CD8-positive, alpha-beta memory T cell (primary cell): ENCODE results near the gene STAM. TPM values are rescaled to one million over a fixed set of nuclear protein-coding genes. Genes with fewer than 3 reads are reported as not detected.

Experiments used
- CTCF ChIA-PET: fragments of 350-600 bp; sonication (Branson Sonifier 250); formaldehyde crosslinking; loops from one replicate; lab custom pipeline; 2021; ENCODE audit warnings: antibody characterized with exemption; lab: Charles Lee
- POLR2A ChIA-PET: fragments of 350-600 bp; sonication (Branson Sonifier 250); formaldehyde crosslinking; loops from one replicate; lab custom pipeline; 2021; ENCODE audit warnings: antibody characterized with exemption; lab: Charles Lee
- DNase-seq, 5 donors: peaks; one replicate each; pipeline versions ENCODE4 v3.0.0 to v3.0.0-alpha.2; 2020 to 2022; ENCODE audit warnings: mixed read lengths in 1 of 5
- H3K27ac ChIP-seq: one replicate; pipeline ENCODE4 v1.7.0; 2013; ENCODE audit warnings: low read depth, mild to moderate bottlenecking, low read length, moderate library complexity
- H3K27me3 ChIP-seq: 2 replicates; pipeline ENCODE4 v1.7.0; 2013; ENCODE audit warnings: low read length, mild to moderate bottlenecking; ENCODE audit not compliant: insufficient read depth, poor library complexity, severe bottlenecking
- H3K36me3 ChIP-seq: 2 replicates; pipeline ENCODE4 v1.7.0; 2013; ENCODE audit warnings: mild to moderate bottlenecking, low read length, moderate library complexity; ENCODE audit not compliant: insufficient read depth
- H3K4me1 ChIP-seq: 2 replicates; pipeline ENCODE4 v1.7.0; 2013; ENCODE audit warnings: mild to moderate bottlenecking, low read length, moderate library complexity; ENCODE audit not compliant: insufficient read depth
- H3K4me3 ChIP-seq: 2 replicates; pipeline ENCODE4 v1.7.0; 2013; ENCODE audit warnings: mild to moderate bottlenecking, low read length
- H3K9me3 ChIP-seq: 2 replicates; pipeline ENCODE4 v1.7.0; 2013; ENCODE audit warnings: mild to moderate bottlenecking, low read length
- H3K27ac Mint-ChIP-seq, 8 donors: one replicate each; pipeline ENCODE4 v1.8.0; 2020 to 2021; ENCODE audit warnings: mixed read lengths in 8 of 8, mild to moderate bottlenecking in 6 of 8, inconsistent platforms in 3 of 8, moderate library complexity in 3 of 8
- H3K27me3 Mint-ChIP-seq, 2 donors: one replicate each; pipeline ENCODE4 v1.8.0; 2020 to 2021; ENCODE audit warnings: mixed read lengths in 2 of 2, mild to moderate bottlenecking in 1 of 2, moderate library complexity in 1 of 2
- H3K36me3 Mint-ChIP-seq, 3 donors: one replicate each; pipeline ENCODE4 v1.8.0; 2020 to 2021; ENCODE audit warnings: mixed read lengths in 3 of 3, inconsistent platforms in 1 of 3, mild to moderate bottlenecking in 1 of 3
- H3K4me1 Mint-ChIP-seq, 3 donors: one replicate each; pipeline ENCODE4 v1.8.0; 2020 to 2021; ENCODE audit warnings: mixed read lengths in 3 of 3, inconsistent platforms in 1 of 3, mild to moderate bottlenecking in 1 of 3
- H3K4me3 Mint-ChIP-seq, 7 donors: one replicate each; pipeline ENCODE4 v1.8.0; 2020 to 2021; ENCODE audit warnings: mixed read lengths in 7 of 7, mild to moderate bottlenecking in 6 of 7, moderate library complexity in 4 of 7, inconsistent platforms in 2 of 7
- H3K9me3 Mint-ChIP-seq, 5 donors: one replicate each; pipeline ENCODE4 v1.8.0; 2020 to 2022; ENCODE audit warnings: mixed read lengths in 5 of 5, mild to moderate bottlenecking in 3 of 5, moderate library complexity in 2 of 5, inconsistent platforms in 1 of 5
- polyA plus RNA-seq: library from polyadenylated mRNA; unstranded; fragments of 300-500 nt; fragmentation: Illumina TruSeq; gene quantifications from one replicate; pipeline ENCODE4 v1.2.3, GENCODE V29; 2021
- total RNA-seq, 2 experiments: library from RNA; stranded (reverse); gene quantifications; one replicate each; pipeline ENCODE4 v1.2.3, GENCODE V29; 2021

STAM gene
- total and polyA plus RNA-seq, 3 experiments from 2014 or later = 7.8 to 22.3 (median 18.5) TPM

GRCh38 chr10:17655567-17656146 is 11.7 kb downstream of the STAM start:
- H3K36me3 ChIP-seq = no peaks in the 10 kb centered on the region
- H3K27me3 ChIP-seq = no peaks in the 10 kb centered on the region
- Mint-ChIP-seq H3K27ac (peak overlapping the region in 3 of 8 donors; percentile 37 to 89 (median 67)), H3K27me3 (peaks cover 0 to 1% of the 10 kb centered on the region in 2 donors), H3K4me1 (peaks cover 58 to 85% (median 78%) of the 10 kb centered on the region in 3 donors), H3K36me3 (peaks cover 23 to 32% (median 27%) of the 10 kb centered on the region in 3 donors), H3K9me3 (peaks cover 2 to 11% (median 7%) of the 10 kb centered on the region in 5 donors), H3K4me3 (peak overlapping the region in 2 of 7 donors; percentile 5 to 12)
- ChIA-PET POLR2A (interaction anchor here (1.2 kb wide), 1 partner anchor 12 kb away, joined by 3 read pairs; the partner anchor contains the start of gene STAM), CTCF (no interaction called here)
- H3K4me1 ChIP-seq = peaks cover 9% of the 10 kb centered on the region
- H3K9me3 ChIP-seq = no peaks in the 10 kb centered on the region
- no peak for DNase-seq
- no peak overlapping the region for H3K4me3 ChIP-seq
- no peak overlapping the region for H3K27ac ChIP-seq

DNA sequence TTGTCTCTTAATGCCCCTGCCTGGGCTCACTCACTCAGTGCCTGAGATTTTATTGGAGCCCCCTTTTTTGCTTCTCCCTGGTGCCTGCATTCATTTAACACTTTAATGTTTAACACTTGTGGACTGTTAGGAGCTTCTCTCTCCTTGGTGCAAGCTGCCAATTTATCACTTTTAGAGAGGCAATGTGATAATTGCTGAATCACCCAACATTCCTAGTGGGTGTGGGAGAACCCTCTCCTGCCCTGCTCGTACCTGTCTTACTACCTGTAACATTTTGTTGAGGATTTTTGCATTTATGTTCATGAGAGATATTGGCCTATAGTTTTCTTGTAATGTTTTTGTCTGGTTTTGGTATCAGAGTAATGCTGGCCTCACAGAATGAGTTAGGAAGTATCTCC is 13.2 kb downstream of the STAM start:
- Mint-ChIP-seq H3K4me1 (peaks cover 52 to 83% (median 73%) of the 10 kb centered on the region in 3 donors), H3K27me3 (peaks cover 0 to 1% of the 10 kb centered on the region in 2 donors), H3K36me3 (peaks cover 20 to 35% (median 26%) of the 10 kb centered on the region in 3 donors), H3K4me3 (peak overlapping the region in 2 of 7 donors; percentile 25 to 35), H3K27ac (peak overlapping the region in 2 of 8 donors; percentile 3 to 8), H3K9me3 (peaks cover 2 to 11% (median 7%) of the 10 kb centered on the region in 5 donors)
- CTCF ChIA-PET = no interaction called here
- DNase-seq = no peak
- H3K9me3 ChIP-seq = no peaks in the 10 kb centered on the region
- H3K27me3 ChIP-seq = no peaks in the 10 kb centered on the region
- peak overlapping the region; percentile 32 for H3K27ac ChIP-seq
- peaks cover 9% of the 10 kb centered on the region for H3K4me1 ChIP-seq
- no peaks in the 10 kb centered on the region for H3K36me3 ChIP-seq
- H3K4me3 ChIP-seq = no peak overlapping the region
- POLR2A ChIA-PET = no interaction called here

DNA sequence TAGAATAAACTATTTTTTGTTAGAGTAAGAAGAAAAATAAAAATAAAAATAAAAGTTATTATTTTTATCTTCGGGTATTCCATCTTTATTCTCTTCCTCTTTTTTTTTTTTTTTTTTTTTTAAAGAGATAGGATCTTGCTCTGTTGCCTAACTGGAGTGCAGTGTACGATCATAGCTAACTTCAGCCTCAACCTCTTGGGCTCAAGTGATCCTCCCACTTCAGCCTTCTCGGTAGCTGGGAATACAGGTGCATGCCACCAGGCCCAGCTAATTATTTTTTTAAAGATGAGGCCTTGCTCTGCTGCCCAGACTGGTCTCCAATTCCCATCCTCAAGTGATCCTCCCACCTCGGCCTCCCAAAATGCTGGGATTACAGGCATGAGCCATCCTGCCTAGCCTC is 15.4 kb downstream of the STAM start:
- Mint-ChIP-seq H3K4me3 (no peak overlapping the region), H3K27ac (peak overlapping the region in 1 of 8 donors; percentile 55), H3K4me1 (peaks cover 56 to 79% (median 70%) of the 10 kb centered on the region in 3 donors), H3K36me3 (peaks cover 3 to 36% (median 21%) of the 10 kb centered on the region in 3 donors), H3K27me3 (peaks cover 0 to 1% of the 10 kb centered on the region in 2 donors), H3K9me3 (peaks cover 0 to 6% (median 0%) of the 10 kb centered on the region in 5 donors)
- ChIA-PET POLR2A (interaction anchor here (0.6 kb wide), 1 partner anchor 47 kb away, joined by 4 read pairs; no protein-coding TSS in a partner anchor), CTCF (interaction anchor here (1.2 kb wide), 1 partner anchor 10 kb away, joined by 3 read pairs; no protein-coding TSS in a partner anchor)
- Histone ChIP-seq H3K27ac (no peak overlapping the region), H3K4me3 (no peak overlapping the region), H3K4me1 (peaks cover 9% of the 10 kb centered on the region), H3K9me3 (no peaks in the 10 kb centered on the region), H3K27me3 (no peaks in the 10 kb centered on the region), H3K36me3 (no peaks in the 10 kb centered on the region)
- no peak for DNase-seq

DNA sequence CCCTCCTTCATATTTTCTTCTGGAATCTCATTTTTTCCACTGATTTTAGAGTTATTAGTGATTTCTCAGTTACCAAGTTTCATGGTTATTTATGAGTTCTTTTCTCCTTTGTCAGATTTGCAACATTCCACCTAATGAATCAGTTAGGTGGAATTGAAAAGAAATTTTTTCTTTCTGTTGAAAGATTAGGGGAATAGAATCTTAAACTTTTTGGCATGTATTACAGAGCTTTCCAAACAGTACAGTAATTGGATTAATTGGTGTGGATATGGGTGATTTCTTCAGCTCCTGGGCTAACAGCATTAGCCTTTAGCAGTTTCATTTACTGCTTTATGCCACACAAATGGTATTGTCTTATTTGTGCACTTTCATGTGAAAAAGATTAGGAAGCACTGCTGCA is 17.0 kb downstream of the STAM start:
- H3K36me3 ChIP-seq = no peaks in the 10 kb centered on the region
- H3K4me1 ChIP-seq = peaks cover 9% of the 10 kb centered on the region
- H3K4me3 ChIP-seq = no peak overlapping the region
- DNase-seq = no peak
- Mint-ChIP-seq H3K4me3 (no peak overlapping the region), H3K27me3 (peaks cover 0 to 1% of the 10 kb centered on the region in 2 donors), H3K4me1 (peaks cover 41 to 68% (median 56%) of the 10 kb centered on the region in 3 donors), H3K9me3 (peaks cover 0 to 2% (median 0%) of the 10 kb centered on the region in 5 donors), H3K27ac (no peak overlapping the region), H3K36me3 (peaks cover 3 to 33% (median 20%) of the 10 kb centered on the region in 3 donors)
- no peak overlapping the region for H3K27ac ChIP-seq
- ChIA-PET POLR2A (no interaction called here), CTCF (no interaction called here)
- no peaks in the 10 kb centered on the region for H3K27me3 ChIP-seq
- no peaks in the 10 kb centered on the region for H3K9me3 ChIP-seq

GRCh38 chr10:17661510-17661909 is 17.6 kb downstream of the STAM start:
- H3K4me1 Mint-ChIP-seq = peaks cover 38 to 64% (median 52%) of the 10 kb centered on the region in 3 donors
- H3K9me3 Mint-ChIP-seq = no peaks in the 10 kb centered on the region
- no peak overlapping the region for H3K4me3 ChIP-seq
- peaks cover 1 to 31% (median 17%) of the 10 kb centered on the region in 3 donors for H3K36me3 Mint-ChIP-seq
- H3K4me3 Mint-ChIP-seq = peak overlapping the region in 1 of 7 donors; percentile 2
- peaks cover 6% of the 10 kb centered on the region for H3K4me1 ChIP-seq
- peak overlapping the region in 1 of 8 donors; percentile 7 for H3K27ac Mint-ChIP-seq
- H3K9me3 ChIP-seq = no peaks in the 10 kb centered on the region
- H3K36me3 ChIP-seq = no peaks in the 10 kb centered on the region
- no peaks in the 10 kb centered on the region for H3K27me3 ChIP-seq
- peaks cover 0 to 1% of the 10 kb centered on the region in 2 donors for H3K27me3 Mint-ChIP-seq
- no peak for DNase-seq
- no peak overlapping the region for H3K27ac ChIP-seq
- ChIA-PET POLR2A (interaction anchor here (0.9 kb wide), 1 partner anchor 14 kb away, joined by 3 read pairs; no protein-coding TSS in a partner anchor), CTCF (no interaction called here)

DNA sequence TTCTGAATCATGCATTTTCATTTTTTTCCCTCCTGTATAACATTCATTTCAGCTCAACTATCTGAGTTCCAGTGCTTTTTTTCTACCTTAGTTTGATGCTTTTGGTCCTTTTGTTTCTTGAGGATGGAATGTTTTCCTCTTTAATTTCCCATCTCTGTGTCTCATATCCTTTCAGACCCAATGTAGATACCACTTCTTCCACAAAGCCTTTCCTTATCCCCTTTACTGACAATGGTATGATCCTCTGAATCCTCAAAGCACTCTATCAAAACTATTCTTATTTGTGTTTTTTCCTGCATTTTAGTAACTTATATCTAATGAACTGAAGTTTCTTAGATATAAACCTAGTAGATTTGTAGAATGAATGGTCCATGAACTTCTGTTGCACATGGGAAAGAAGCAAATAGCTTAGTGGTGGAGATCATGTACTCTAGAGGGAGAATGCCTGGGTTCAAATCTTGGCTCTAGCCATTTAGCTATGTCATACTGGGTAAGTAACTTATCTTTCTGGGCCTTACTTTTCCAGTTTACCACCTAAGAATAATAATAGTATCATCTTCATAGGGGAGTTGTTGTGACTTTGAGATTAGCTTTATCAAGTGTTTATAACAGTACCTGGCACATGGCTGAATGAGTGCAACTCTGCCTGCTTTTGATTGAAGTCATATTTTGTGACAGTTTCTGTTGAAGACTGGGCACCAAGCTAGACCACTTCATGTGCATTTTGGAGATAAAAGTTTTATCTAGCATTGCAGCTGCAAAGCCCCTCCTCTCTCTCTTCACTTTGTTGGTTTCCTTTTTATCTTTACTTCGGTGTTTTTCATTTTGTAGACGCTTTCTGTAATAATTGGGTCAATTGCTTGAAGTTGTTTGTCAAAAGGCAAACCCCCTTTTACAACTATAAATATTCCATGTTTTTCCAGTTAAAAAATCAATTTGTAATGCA is 18.5 kb downstream of the STAM start:
- peaks cover 31 to 57% (median 44%) of the 10 kb centered on the region in 3 donors for H3K4me1 Mint-ChIP-seq
- Histone ChIP-seq H3K27ac (no peak overlapping the region), H3K36me3 (no peaks in the 10 kb centered on the region)

DNA sequence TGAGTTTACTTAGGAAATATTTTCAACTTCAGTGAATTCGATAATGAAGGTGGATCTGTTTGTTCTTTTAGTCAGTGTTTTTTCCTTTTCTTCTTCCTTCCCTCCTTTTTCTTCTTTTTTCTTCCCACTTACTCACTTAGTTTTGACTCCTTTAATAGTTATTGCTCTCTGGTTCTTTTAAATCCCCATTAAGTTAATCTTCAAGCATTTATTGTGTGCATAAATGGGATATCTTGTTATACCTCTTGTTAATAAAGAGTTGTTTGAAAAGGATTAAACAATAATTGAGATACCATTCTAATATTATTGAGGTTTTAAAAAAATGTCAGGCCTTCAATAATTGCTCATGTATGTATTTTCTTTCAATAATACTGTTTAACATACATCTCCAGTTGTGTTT is 19.5 kb downstream of the STAM start:
- POLR2A ChIA-PET = no interaction called here
- H3K4me1 Mint-ChIP-seq = peaks cover 29 to 57% (median 45%) of the 10 kb centered on the region in 3 donors
- no peak overlapping the region for H3K4me3 Mint-ChIP-seq
- no peaks in the 10 kb centered on the region for H3K27me3 ChIP-seq
- H3K36me3 Mint-ChIP-seq = peaks cover 0 to 30% (median 15%) of the 10 kb centered on the region in 3 donors
- no peak overlapping the region for H3K4me3 ChIP-seq
- peak overlapping the region; percentile 29 for H3K27ac ChIP-seq
- H3K9me3 ChIP-seq = no peaks in the 10 kb centered on the region
- peak overlapping the region in 2 of 8 donors; percentile 17 to 47 for H3K27ac Mint-ChIP-seq
- CTCF ChIA-PET = no interaction called here
- H3K9me3 Mint-ChIP-seq = no peaks in the 10 kb centered on the region
- no peaks in the 10 kb centered on the region for H3K27me3 Mint-ChIP-seq
- no peak for DNase-seq
- peaks cover 3% of the 10 kb centered on the region for H3K4me1 ChIP-seq
- H3K36me3 ChIP-seq = no peaks in the 10 kb centered on the region

More for the DNA sequence above, 18.5 kb downstream of the STAM start:
- Histone ChIP-seq H3K4me1 (no peaks in the 10 kb centered on the region), H3K9me3 (no peaks in the 10 kb centered on the region), H3K4me3 (no peak overlapping the region), H3K27me3 (no peaks in the 10 kb centered on the region)
- H3K4me3 Mint-ChIP-seq = peak overlapping the region in 1 of 7 donors; percentile 14
- peaks cover 0 to 30% (median 16%) of the 10 kb centered on the region in 3 donors for H3K36me3 Mint-ChIP-seq
- no peaks in the 10 kb centered on the region for H3K9me3 Mint-ChIP-seq
- H3K27me3 Mint-ChIP-seq = no peaks in the 10 kb centered on the region
- no peak for DNase-seq
- POLR2A ChIA-PET = interaction anchor here (0.9 kb wide), 1 partner anchor 15 kb away, joined by 3 read pairs; no protein-coding TSS in a partner anchor
- peak overlapping the region in 2 of 8 donors; percentile 1 to 19 for H3K27ac Mint-ChIP-seq
- CTCF ChIA-PET = no interaction called here
